Measurements from ENCODE around the gene CACNB1.

DNA sequence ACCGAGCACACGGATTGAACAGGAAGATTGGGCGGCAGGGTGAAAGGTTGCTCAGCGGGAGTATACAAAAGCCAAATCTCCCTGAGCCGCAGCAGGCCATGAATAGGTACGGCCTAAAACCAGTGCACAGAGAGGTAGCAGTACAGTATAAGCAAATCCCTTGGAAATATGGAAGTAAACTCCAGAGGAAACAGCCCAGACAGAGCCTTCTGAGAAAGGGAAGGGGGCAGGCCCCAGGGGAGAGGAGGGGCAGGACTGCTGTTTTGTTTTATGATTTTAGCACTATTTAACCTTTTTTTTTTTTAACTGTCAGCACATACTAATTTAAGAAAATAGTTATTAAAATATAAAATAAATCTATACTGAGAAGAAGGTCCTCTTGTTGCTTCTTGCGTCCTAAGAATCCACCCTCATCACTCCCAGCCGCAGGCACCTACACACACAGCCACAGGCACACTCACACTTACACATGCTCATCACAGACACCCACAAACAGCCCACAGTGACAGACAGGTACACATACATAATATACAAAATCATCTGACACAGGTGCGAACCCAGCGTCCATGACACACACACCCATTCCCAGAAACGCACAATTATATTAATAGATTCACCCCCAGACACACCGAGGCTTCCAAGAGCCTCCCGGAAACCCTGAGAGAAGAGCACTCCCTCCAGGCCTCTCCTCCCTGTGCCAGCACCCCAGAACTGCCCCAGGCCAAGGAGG, 58.9 kb downstream of the CACNB1 start:
- TF ChIP-seq, protein P1, sequence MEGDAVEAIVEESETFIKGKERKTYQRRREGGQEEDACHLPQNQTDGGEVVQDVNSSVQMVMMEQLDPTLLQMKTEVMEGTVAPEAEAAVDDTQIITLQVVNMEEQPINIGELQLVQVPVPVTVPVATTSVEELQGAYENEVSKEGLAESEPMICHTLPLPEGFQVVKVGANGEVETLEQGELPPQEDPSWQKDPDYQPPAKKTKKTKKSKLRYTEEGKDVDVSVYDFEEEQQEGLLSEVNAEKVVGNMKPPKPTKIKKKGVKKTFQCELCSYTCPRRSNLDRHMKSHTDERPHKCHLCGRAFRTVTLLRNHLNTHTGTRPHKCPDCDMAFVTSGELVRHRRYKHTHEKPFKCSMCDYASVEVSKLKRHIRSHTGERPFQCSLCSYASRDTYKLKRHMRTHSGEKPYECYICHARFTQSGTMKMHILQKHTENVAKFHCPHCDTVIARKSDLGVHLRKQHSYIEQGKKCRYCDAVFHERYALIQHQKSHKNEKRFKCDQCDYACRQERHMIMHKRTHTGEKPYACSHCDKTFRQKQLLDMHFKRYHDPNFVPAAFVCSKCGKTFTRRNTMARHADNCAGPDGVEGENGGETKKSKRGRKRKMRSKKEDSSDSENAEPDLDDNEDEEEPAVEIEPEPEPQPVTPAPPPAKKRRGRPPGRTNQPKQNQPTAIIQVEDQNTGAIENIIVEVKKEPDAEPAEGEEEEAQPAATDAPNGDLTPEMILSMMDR (IDR thresholded peaks at IDR 0.05; ENCODE audit: poor library complexity, severe bottlenecking): no peak
- TF ChIP-seq RAD21 (conservative IDR thresholded peaks at IDR 0.05): no peak
- TF ChIP-seq EZH2 (IDR thresholded peaks at IDR 0.05; ENCODE audit: borderline replicate concordance, insufficient read depth, low read length, poor library complexity, severe bottlenecking): no peak
